Nephron (organoid): Measurements from ENCODE around the gene OSBPL3.

Experiments
- H3K27ac Mint-ChIP-seq, 3 experiments: 2 replicates each; pipeline ENCODE4 v1.8.0; 2020; ENCODE audit warnings: mixed read lengths in 3 of 3, mild to moderate bottlenecking in 2 of 3, moderate library complexity in 1 of 3
- H3K27me3 Mint-ChIP-seq: 2 replicates; pipeline ENCODE4 v1.8.0; 2021; ENCODE audit warnings: low read depth, mild to moderate bottlenecking, moderate library complexity, mixed read lengths
- H3K36me3 Mint-ChIP-seq: 2 replicates; pipeline ENCODE4 v1.8.0; 2020; ENCODE audit warnings: low read depth, mixed read lengths
- H3K4me1 Mint-ChIP-seq: 2 replicates; pipeline ENCODE4 v1.8.0; 2020; ENCODE audit warnings: mixed read lengths
- H3K4me3 Mint-ChIP-seq, 3 experiments: 2 replicates each; pipeline ENCODE4 v1.8.0; 2020; ENCODE audit warnings: mild to moderate bottlenecking in 3 of 3, mixed read lengths in 3 of 3, moderate library complexity in 2 of 3
- H3K9me3 Mint-ChIP-seq: 2 replicates; pipeline ENCODE4 v1.8.0; 2020; ENCODE audit warnings: mixed read lengths
- CTCF ChIP-seq, 3 experiments: fragments of 200-600 bp; sonication (generic); IDR thresholded peaks; one replicate each; pipeline ENCODE4 v1.5.0; 2021; ENCODE audit warnings: antibody characterized with exemption in 3 of 3; ENCODE audit not compliant: unreplicated experiment in 3 of 3

Gene OSBPL3

GRCh38 chr7:24882989-24883621 is 96.9 kb downstream of the OSBPL3 start:
- Mint-ChIP-seq H3K27me3 (no peaks in the 10 kb centered on the region), H3K36me3 (no peaks in the 10 kb centered on the region), H3K27ac (peak overlapping the region; percentile 1 to 74 (median 16)), H3K4me1 (peaks cover 39% of the 10 kb centered on the region), H3K4me3 (no peak overlapping the region), H3K9me3 (no peaks in the 10 kb centered on the region)
- no peak for TF ChIP-seq CTCF (IDR thresholded peaks at IDR 0.05; ENCODE audit: unreplicated experiment in 3 of 3)

- no peaks in the 10 kb centered on the region for H3K9me3 Mint-ChIP-seq
- TF ChIP-seq CTCF (IDR thresholded peaks at IDR 0.05; ENCODE audit: unreplicated experiment in 3 of 3): no peak
- peaks cover 45% of the 10 kb centered on the region for H3K4me1 Mint-ChIP-seq
- H3K27me3 Mint-ChIP-seq: no peaks in the 10 kb centered on the region
- H3K27ac Mint-ChIP-seq: no peak overlapping the region
- H3K4me3 Mint-ChIP-seq: no peak overlapping the region
- H3K36me3 Mint-ChIP-seq: no peaks in the 10 kb centered on the region
Measured at GRCh38 chr7:24881623-24882022, 98.4 kb downstream of the OSBPL3 start.

- peaks cover 44% of the 10 kb centered on the region for H3K4me1 Mint-ChIP-seq
- H3K4me3 Mint-ChIP-seq: no peak overlapping the region
- TF ChIP-seq CTCF (IDR thresholded peaks at IDR 0.05; ENCODE audit: unreplicated experiment in 3 of 3): no peak
- H3K27me3 Mint-ChIP-seq: no peaks in the 10 kb centered on the region
- no peaks in the 10 kb centered on the region for H3K9me3 Mint-ChIP-seq
- H3K36me3 Mint-ChIP-seq: no peaks in the 10 kb centered on the region
- no peak overlapping the region for H3K27ac Mint-ChIP-seq
Measured at GRCh38 chr7:24880886-24881285, 99.1 kb downstream of the OSBPL3 start.

- Mint-ChIP-seq H3K27ac (no peak overlapping the region), H3K36me3 (no peaks in the 10 kb centered on the region), H3K4me1 (peaks cover 34% of the 10 kb centered on the region), H3K9me3 (no peaks in the 10 kb centered on the region), H3K4me3 (no peak overlapping the region), H3K27me3 (no peaks in the 10 kb centered on the region)
- no peak for TF ChIP-seq CTCF (IDR thresholded peaks at IDR 0.05; ENCODE audit: unreplicated experiment in 3 of 3)
Measured at GRCh38 chr7:24879291-24879690, 100.7 kb downstream of the OSBPL3 start.

GRCh38 chr7:24877790-24878311 is 102.1 kb downstream of the OSBPL3 start:
- no peak for TF ChIP-seq CTCF (IDR thresholded peaks at IDR 0.05; ENCODE audit: unreplicated experiment in 3 of 3)
- H3K4me1 Mint-ChIP-seq: peaks cover 19% of the 10 kb centered on the region
- no peaks in the 10 kb centered on the region for H3K36me3 Mint-ChIP-seq

GRCh38 chr7:24874791-24875190 is 105.2 kb downstream of the OSBPL3 start:
- Mint-ChIP-seq H3K27ac (no peak overlapping the region), H3K4me3 (no peak overlapping the region), H3K27me3 (no peaks in the 10 kb centered on the region), H3K9me3 (no peaks in the 10 kb centered on the region), H3K4me1 (peaks cover 10% of the 10 kb centered on the region), H3K36me3 (no peaks in the 10 kb centered on the region)
- no peak for TF ChIP-seq CTCF (IDR thresholded peaks at IDR 0.05; ENCODE audit: unreplicated experiment in 3 of 3)

More at GRCh38 chr7:24877790-24878311, 102.1 kb downstream of the OSBPL3 start:
- H3K4me3 Mint-ChIP-seq: no peak overlapping the region
- H3K27me3 Mint-ChIP-seq: no peaks in the 10 kb centered on the region
- peak overlapping the region in 1 of 3 experiments; percentile 25 for H3K27ac Mint-ChIP-seq
- no peaks in the 10 kb centered on the region for H3K9me3 Mint-ChIP-seq
